NOMO-1 treated with DMSO at 0.1 percent for 48 hours (cell line): Measurements from ENCODE around the gene TM9SF4.
"Not testable (repeated sequence)": the region's sequence is repeated elsewhere in the genome, so short reads cannot be mapped to it uniquely, and the experiment has no call there.

Experiments
- DNase-seq: peaks from one replicate; lab custom pipeline; 2025; ENCODE audit not compliant: unreplicated experiment; lab: John Stamatoyannopoulos, UW

TM9SF4 gene

DNA sequence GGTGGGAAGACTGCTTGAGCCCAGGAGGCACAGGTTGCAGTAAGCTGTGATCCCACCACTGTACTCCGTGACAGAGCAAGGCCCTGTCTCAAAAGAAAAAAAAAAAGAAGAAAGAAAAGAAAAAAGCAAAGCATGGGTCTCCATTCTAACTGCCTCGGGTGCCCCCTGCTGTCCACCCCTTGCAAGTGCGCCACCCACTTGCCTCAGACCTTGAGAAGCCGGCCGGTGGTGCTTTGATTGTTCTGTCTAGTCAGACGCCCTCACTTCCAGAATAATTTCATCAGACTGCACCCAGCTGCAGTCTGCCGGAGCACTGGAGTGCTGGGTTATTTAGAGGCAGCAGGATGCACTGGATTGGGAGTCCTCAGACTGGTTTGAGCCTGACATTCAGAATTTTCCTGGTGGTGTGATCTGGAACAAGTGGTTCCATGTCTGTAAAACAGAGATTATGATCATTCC, 17.6 kb upstream of the TM9SF4 start:
- DNase-seq = peak; percentile 66

GRCh38 chr20:32098786-32099185, 10.7 kb upstream of the TM9SF4 start:
- no peak for DNase-seq

- no peak for DNase-seq
Observed at GRCh38 chr20:32108814-32109391, 611 bp upstream of the TM9SF4 start.

- no peak for DNase-seq
Observed at GRCh38 chr20:32110173-32110704, 725 bp downstream of the TM9SF4 start.

DNA sequence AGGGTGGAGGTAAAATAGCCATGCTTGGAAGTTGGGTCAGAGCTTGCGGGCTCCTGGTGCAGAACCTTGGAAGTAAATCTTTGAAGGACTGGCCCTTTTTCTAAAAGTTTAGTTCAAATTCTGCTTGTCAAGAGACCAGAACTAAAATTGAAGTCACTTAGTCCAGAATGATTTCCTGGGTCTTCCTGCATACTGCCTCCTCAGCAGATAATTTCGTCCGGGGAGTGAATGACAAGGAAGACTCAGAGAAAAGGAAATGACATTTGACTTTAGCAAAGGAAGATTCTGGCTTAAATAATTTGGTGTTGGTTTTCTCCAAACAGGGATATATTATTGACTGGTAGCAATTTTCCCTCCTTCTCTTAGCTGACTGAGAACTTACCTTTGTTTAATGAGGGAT, 1.2 kb downstream of the TM9SF4 start:
- no peak for DNase-seq

DNA sequence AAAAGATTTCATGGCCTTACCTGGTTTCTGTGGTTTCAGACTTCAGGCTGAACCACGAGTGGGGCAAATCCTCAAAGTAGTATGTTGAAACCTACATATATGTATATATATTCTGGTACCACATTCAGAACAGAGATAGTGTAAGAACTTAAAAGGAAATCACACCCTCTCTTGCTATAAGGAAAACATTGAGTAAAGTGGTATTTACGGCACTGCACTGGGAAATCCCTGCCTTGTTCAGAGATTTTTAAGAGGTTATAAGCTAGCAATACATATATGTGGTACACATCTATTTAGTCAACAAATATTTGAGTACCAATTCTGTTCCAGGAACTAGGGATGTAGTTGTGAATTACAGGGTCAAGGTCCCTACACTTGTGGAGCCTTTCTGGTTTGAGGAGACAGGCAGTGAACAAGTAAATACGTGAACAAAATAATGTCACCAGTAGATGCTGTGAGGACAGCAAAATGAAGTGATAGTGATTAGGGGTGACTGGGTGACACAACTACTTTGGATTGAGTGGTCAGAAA, 1.7 kb downstream of the TM9SF4 start:
- no peak for DNase-seq

DNA sequence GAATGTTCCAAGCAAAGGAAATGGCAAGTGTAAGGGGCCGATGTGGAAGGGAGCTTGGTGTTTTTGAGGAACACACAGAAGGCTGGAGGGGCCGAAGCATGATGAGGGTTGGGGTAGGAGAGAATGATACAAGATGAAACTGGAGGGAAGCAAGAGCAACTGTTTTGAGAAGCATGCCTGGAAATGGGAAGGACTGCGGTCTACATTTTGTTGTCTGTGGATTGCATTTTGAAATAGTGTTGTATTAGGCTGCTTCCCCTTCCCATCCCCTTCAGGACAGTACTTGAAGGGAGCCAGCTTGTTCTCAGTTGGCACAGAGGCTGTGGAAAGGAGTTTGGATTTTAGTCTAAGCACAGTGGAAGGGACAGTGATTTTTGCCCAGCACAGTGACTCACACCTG, 2.2 kb downstream of the TM9SF4 start:
- DNase-seq = peak; percentile 25

DNA sequence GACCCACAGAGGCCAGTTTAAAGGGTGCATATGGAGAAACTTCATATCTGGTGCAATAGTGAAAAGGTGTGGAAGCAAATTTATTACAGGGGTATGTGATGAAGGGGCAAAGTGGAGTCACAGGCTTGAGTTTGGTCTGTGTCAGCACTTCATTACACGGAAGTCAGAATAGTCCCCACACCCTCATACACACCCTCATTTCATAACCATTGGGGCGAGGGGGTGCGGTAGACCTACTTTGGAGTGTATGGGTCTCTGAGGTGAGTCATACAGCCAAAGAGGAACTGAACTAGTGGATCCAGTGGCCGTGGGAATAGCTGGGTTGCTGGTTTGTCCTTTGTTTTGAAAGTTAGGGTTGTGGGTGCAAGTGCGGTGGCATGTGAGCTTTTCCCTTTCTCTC, 3.3 kb downstream of the TM9SF4 start:
- peak; percentile 96 for DNase-seq

DNA sequence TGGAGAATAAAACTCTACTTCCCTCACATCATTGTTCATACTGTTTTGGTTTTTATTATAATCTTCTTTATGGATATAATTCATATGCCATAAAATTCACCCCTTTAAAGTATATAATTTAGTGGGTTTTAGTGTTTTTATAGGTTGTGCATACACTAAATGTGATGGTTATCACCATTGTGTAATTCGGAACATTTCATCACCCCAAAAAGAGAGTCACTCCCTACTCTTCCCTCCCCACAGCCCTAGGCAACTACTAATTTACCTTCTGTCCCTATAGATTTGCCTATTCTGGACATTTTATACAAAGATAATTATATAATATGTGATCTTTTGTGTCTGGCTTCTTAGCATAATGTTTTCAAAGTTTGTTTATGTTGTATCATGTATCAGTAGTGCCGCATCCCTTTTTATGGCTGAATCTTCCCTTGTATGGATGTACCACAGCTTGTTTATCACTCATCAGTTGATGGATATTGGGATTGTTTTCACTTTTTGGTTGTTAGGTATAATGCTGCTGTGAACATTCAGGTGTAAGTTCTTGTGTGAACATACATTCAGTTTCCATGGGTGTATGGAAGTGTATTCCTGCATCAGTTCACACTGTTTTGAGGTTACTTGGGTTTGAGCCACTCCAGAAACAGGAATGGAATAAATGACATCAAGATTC, 4.2 kb downstream of the TM9SF4 start:
- no peak for DNase-seq

DNA sequence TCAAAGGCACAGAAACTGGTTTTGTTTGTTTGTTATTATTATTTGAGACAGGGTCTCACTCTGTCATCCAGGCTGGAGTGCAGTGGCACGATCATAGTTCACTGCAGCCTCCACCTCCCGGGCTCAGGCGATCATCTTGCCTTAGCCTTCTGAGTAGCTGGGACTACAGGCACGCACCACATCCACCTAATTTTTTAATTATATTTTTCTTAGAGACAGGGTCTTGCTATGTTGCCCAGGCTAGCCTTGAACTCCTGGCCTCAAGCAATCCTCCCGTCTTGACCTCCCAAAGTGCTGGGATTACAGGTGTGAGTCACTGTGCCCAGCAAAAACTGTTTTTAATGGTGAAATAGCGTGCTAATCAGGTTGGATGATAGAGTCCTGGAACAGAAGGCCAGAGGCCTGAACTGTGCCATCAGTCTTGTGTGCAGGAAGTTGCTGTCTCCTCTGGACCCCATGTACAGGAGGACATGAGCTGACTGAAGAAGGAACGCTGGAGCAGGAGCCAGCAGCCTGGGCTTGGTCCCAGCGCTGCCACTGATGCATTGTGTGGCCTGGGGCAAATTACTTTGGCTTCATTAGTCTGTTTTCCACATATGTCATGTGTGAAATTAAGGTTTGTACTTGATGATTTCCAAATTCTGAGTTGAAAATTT, 4.9 kb downstream of the TM9SF4 start:
- DNase-seq = no peak

DNA sequence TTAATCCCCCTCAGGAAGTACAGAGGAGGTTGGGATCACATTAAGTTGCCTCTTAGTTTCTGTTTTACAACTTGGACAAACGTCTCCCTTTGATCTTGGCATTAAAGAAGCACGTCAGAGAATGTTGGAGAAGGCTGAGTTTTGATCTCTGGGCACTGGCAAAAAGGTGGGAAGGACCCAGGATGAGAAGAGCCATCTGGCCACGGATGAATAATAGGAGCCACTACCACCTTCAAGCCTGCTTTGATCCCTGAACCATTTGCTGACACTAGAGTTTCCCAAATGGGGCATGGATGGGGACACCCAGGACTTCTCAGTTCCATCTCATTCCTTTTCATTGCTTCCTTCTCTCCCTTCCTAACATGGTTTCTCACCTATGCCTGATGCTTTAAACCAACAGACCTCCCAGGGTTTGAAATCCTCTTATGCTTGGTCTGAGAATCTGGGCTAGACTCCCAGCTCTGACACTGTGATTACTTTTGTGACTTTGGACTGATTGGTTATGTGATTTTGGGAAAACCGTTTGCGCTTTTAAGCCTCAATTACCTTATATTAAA, 5.8 kb downstream of the TM9SF4 start:
- DNase-seq = no peak

DNA sequence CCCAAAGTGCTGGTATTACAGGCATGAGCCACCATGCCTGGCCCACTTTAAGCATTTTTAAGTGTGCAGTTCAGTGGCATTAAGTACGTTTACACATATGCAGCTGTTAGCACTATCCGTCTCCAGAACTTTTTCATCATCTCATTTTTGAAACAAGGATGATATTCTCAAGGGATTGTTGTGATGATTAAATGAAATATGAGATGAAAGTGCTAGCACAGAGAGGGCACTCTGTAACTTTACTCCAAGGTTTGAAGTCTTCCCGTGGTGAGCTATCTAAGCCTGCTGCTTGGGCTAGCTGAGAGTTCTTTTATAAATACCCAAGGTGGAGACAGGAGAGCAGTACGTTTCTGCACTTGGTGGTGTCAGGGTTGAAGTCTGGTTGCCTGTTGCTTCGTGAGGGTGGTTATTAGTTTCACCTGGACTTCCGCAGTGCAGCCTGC, 6.6 kb downstream of the TM9SF4 start:
- no peak for DNase-seq

DNA sequence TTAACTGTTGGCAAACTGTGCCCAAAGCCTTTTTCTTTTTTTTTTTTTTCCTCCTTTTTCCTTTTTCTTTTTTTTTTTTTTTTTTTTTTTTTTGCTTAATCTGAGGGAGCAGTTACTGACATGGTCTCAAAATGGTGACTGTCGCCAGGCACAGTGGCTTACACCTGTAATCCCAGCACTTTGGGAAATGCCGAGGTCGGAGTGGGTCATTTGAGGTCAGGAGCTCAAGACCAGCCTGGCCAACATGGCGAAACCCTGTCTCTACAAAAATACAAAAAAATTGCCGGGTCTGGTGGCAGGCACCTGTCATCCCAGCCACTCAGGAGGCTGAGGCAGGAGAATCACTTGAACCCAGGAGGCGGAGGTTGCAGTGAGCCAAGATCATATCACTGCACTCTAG, 7.3 kb downstream of the TM9SF4 start:
- not testable (repeated sequence) for DNase-seq

- DNase-seq = not testable (repeated sequence)
Observed at GRCh38 chr20:32118427-32118826, 8.9 kb downstream of the TM9SF4 start.

DNA sequence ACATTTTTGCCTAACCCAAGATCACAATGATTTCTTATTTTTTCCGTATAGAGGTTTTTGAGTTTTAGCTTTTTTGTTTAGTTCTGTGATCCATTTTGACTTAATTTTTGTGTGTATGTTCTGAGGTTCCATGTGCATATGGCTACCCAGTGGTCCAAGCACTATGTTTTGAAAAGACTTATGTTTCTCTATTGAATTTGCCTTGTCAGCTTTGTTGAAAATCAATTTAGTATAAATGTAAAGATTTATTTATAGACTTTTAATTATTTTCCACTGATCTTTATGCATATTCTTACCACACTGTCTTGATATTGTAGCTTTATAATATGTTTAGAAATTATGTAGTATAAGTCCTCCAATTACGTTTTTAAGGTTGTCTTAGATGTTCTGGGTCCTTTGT, 10.2 kb downstream of the TM9SF4 start:
- no peak for DNase-seq

DNA sequence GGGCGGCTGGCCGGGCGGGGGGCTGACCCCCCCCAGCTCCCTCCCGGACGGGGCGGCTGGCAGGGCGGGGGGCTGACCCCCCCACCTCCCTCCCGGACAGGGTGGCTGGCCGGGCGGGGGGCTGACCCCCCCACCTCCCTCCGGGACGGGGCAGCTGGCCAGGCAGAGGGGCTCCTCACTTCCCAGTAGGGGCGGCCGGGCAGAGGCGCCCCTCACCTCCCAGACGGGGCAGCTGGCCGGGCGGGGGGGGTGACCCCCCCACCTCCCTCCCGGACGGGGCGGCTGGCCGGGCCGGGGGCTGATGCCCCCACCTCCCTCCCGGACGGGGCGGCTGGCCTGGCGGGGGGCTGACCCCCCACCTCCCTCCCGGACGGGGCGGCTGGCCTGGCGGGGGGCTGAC, 12.4 kb downstream of the TM9SF4 start:
- not testable (repeated sequence) for DNase-seq

DNA sequence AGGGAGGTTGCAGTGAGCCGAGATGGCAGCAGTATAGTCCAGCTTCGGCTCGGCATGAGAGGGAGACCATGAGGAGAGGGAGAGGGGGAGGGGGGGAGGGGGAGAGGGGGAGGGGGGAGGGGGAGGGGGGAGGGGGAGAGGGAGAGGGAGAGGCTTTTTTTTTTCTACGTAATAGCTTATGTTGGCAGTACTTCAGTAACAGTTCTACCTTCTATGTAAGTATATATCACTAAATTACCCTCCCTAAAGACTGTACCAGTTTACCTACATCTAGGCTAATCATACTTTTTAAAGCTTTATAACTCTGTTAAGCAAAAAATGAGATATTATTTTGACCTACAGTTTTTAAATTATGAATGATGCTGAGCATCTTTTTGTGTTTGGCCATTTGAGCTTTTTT, 13.6 kb downstream of the TM9SF4 start:
- no peak for DNase-seq

DNA sequence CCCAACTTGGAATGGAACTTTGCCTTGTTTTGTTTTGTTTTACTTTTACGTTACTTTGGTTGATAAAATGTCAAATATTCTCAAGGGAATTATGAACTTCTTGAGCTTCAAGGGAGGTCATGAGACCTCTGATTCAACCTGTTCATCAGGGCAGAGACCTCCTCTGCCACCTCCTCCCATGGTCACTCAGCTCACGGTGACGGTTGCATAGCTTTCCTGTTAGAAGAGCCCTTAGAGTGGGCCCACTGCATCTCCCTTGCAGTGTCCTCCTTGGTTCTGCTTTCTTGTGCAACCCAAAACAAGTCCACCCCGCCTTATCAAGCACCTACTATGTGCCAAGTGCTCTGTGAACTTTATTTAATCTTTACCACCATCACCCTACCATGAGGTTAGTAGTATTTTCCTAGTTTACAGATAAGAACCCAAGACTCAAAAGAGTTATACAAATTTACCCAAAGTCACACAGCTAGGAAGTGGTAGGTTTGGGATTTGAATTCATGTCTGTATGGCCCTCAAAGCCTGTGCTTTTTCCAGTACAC, 15.5 kb downstream of the TM9SF4 start:
- no peak for DNase-seq

DNA sequence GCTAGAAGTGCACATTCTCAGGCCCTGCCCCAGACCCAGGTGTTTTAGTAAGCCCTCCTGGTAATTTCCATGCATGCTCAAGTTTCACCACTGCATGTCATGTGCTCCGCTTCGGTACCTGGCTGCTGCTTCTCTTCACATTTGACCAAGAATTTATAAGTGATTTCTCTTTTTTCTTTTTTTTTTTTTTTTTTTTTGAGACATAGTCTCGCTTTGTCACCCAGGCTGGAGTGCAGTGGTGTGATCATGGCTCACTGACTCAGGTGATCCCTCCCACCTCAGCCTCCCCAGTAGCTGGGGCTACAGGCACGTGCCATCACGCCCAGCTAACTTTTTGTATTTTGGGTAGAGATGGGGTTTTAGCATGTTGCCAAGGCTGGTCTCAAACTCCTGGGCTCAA, 16.0 kb downstream of the TM9SF4 start:
- DNase-seq = no peak

DNA sequence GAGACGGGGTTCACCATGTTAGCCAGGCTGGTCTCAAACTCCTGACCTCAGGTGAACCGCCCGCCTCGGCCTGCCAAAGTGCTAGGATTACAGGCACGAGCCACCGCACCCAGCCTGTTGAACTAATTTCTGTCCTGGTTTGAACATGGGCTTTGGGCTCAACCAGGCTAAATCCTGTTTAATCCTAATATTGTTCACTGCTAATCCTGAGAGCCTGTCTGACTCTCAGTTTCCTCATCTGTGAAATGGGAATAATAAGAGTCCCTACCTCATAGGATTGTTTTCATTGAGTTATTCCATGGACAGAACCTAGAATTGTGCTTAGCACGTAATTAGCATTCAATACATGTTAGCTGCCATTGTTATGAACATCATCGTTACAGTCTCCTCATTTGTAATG, 17.4 kb downstream of the TM9SF4 start:
- no peak for DNase-seq

DNA sequence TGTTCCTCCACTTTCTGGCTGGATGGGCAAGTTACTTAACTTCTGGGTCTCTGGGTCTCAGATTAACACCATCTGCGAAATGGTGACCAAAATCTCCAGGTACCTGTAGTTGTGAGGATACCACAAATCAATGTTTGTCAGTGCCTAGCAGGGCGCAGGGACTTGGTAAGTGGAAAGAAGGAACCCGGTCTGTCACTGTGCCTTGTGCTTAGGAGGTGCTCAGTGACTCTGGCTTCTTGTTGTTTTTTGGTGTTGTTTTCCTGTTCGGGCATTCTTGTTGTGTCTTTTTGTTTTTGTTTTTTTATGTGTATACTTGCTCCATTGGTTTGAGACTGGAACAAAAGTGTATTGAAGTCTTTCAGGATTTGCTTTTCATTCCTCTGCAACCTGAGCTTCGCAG, 17.8 kb downstream of the TM9SF4 start:
- no peak for DNase-seq
